ENCODE data around the gene CLASRP. TPM values are rescaled to one million over a fixed set of nuclear protein-coding genes. Genes with fewer than 3 reads are reported as not detected.

CLASRP gene
- total and polyA plus RNA-seq, 9 of the 15 experiments (the other 6 are each of a cell fraction or from before 2014, with no cell fraction given): 0.94 to 86.3 (median 44.0) TPM

- TF ChIP-seq ZC3H11A (IDR thresholded peaks at IDR 0.05; ENCODE audit: low read depth, low read length) (no peak), U2AF2 (optimal IDR thresholded peaks at IDR 0.05; ENCODE audit: low read depth, low read length) (no peak), ZNF609 (CRISPR knock-in tag; IDR thresholded peaks at IDR 0.05; ENCODE audit: borderline replicate concordance) (no peak), ZNF551 (CRISPR knock-in tag; IDR thresholded peaks at IDR 0.05) (no peak), NR1H2 (CRISPR knock-in tag; IDR thresholded peaks at IDR 0.05) (no peak), POLR2AphosphoS2 (IDR thresholded peaks at IDR 0.05; ENCODE audit: low read length) (peak; percentile 95), ATF3 (IDR thresholded peaks at IDR 0.05) (no peak), ATF3 (CRISPR knock-in tag; conservative IDR thresholded peaks at IDR 0.05) (peak; percentile 71), PBX2 (CRISPR knock-in tag; IDR thresholded peaks at IDR 0.05; ENCODE audit: low read depth) (no peak), PBX2 (tag; conservative IDR thresholded peaks at IDR 0.05; ENCODE audit: low read depth) (no peak), ZFX (CRISPR knock-in tag; IDR thresholded peaks at IDR 0.05) (peak; percentile 48), PHB2 (IDR thresholded peaks at IDR 0.05; ENCODE audit: low read depth) (no peak), USF1 (CRISPR knock-in tag; IDR thresholded peaks at IDR 0.05) (0 out of 2 replicates have a peak, but pooled peaks have one; percentile 31), CHD1 (IDR thresholded peaks at IDR 0.05; ENCODE audit: low read length) (peak; percentile 94), RBFOX2 (IDR thresholded peaks at IDR 0.05; ENCODE audit: low read depth, low read length) (peak; percentile 86), TRIM24 (IDR thresholded peaks at IDR 0.05) (peak in 1 of 2 experiments; percentile 69; a peak in 2 of 4 replicates), PHF21A (IDR thresholded peaks at IDR 0.05; ENCODE audit: borderline replicate concordance, low read depth) (peak; percentile 63; the same call in 1 of the 2 replicates), CBX1 (IDR thresholded peaks at IDR 0.05; ENCODE audit: low read depth) (no peak), KLF13 (tag; IDR thresholded peaks at IDR 0.05; ENCODE audit: borderline replicate concordance, low read depth) (peak; percentile 89)
Observed at GRCh38 chr19:45092747-45093678, 54.2 kb downstream of the CLASRP start, which contains the start of gene PPP1R37 (continued).
